DMS 273 (cell line): ENCODE results near the gene HTR3A.

Source experiments
- DNase-seq: peaks from one replicate; lab custom pipeline; 2025; ENCODE audit not compliant: unreplicated experiment; lab: John Stamatoyannopoulos, UW

HTR3A gene

DNA sequence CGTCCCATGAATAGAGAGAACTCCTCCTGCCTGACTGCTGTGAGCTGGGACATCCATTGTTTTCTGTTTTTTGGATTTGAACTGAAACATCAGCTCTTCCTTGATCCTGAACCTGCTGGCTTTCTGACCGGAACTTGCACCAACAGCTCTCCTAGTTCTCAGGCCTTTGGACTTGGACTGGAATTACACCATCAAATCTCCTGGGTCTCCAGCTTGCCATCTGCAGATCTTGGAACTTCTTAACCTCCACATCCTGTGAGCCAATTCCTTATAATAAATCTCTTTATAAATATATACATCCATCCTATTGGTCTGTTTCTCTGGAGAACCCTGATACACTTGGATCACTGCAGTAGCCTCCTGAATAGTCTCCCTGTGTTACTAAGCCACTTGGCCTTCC, 42.1 kb downstream of the HTR3A start:
- DNase-seq, result no peak

DNA sequence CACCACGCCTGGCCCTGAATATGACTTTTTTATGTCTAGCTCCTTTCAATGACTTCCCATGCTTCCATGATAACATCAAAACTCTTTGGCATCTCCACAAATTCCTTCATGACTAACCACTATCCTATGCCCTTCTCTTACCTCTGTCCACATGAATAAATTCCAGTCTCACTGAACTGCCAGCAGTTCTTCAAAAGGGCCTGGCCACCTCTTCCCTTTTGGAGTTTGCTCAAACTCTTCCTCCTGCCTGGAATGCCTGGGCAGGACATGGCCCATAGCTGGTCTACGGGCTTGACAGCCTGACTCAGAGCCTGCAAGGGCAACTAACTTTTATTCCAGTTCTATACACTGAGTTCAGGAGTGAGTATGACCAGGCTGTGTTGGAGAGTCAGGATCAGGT, 42.8 kb downstream of the HTR3A start:
- no peak for DNase-seq

DNA sequence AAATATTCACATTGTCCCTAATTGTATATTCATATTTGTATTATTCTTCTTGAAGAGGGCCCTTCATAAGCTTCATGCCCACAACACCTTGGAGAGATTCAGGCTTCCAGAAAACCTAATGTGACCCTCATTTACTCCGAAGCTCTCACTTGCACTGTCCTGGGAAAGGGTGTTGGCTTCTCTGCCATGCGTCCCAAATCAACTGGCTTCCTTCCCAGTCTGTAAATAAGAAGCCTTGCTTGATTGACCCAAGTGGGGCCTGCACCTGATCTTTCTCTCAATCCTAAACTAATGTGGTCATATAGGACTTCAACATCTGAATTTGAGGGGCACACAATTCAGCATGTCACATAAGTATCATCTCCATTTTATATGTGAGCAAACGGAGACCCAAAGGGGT, 44.1 kb downstream of the HTR3A start:
- no peak for DNase-seq

DNA sequence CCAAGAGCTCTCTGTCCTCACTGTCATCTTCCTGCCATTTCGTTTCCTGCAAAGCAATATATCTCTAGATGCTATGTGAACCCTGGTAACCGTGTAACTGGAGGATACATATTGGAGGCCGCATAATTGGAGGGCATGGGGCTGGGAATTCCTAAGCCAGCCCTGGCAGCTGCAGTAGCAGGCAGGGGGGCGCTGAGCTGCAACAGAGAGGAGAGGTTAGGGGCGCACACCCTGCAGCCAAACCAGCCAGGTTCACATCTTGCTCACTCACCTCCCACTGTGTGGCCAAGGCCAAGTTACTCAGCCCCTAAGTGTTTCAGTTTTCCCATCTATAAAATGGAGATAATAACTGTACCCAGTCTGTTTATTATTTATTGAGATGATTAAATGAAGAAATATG, 44.7 kb downstream of the HTR3A start:
- DNase-seq, result no peak

DNA sequence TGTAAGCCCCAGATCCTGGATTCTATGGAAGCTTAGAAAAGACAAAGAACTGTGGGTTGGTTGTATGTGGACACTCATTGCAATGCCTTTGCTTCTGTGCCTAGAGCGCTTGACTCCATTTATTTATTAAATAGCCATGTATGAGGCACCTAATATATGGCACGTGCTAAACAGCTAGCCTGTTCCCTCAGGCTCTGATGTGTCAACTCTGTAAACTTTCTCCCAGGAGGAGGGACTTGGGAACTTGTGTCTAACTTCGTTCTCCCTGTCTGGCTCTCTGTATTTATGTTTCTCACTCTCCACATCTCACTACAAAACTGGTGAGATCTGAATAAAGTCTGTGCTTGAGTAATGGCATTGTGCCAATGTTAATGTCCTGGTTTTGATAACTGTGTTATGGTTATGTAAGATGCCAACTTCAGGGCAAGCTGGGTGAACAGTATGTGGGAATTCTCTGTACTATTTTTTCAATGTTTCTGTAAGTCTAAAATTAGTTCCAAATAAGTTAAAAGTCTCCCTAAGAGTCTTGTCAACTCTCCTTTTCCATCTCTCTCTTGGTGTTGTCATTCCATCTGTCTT, 50.5 kb downstream of the HTR3A start:
- no peak for DNase-seq

DNA sequence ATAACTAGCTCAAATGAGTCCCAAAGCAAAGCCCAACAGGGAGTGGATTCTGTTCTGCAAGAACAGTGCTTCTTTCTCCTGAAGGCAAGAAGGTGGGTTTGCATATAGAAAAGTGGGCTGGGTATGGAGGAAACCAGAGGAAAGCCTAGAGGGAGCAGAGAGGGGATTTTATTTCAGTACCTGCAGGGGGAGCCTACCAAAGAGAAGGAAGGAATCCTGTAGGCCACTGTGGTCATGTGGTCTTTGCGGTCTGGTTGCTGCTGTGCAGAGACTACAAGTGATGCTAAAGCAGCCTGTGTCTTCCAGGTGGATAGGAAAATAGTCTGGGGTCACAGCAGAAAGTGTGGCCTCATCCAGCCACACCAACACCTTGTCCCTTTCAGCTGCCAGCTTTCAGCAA, 51.4 kb downstream of the HTR3A start:
- DNase-seq, result peak; percentile 8

DNA sequence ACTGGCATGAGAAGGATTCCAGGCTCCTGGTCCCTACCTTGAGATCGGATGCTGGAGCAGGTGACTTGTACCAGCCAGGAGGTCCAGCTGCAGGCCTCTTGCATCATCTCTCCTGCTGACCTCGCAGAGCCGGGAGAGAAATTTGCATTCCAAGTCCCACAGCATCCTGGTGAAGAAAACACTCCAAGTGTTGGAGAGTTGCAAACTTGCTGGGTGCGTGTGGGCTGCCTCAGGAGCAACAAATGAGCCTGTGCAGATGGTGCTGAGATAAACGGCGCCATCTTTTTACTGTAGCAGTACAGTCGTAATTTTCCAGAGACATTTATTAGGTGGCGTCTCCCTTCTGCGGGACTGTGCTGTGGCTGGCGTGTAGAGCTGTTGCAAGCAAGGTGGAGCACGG, 52.5 kb downstream of the HTR3A start:
- DNase-seq, result no peak

DNA sequence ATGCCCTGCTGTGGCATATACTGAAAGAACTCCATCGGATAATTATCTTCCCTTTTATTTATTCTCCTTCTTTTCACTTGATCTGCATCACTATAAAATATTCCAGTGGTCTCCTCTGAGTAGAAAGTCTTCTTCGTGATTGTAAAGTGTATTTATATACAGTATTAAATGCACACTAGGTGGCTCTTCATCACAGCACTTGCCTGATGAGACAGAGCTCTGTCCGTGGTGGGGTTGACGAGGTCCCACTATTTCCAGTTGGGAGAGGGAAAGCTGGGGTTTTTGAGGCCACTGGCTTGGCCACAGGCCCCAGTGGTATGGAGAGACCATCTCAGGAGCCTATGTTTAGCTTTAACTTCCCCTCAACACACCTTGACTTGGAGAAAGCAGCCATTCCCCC, 53.0 kb downstream of the HTR3A start:
- DNase-seq, result no peak

DNA sequence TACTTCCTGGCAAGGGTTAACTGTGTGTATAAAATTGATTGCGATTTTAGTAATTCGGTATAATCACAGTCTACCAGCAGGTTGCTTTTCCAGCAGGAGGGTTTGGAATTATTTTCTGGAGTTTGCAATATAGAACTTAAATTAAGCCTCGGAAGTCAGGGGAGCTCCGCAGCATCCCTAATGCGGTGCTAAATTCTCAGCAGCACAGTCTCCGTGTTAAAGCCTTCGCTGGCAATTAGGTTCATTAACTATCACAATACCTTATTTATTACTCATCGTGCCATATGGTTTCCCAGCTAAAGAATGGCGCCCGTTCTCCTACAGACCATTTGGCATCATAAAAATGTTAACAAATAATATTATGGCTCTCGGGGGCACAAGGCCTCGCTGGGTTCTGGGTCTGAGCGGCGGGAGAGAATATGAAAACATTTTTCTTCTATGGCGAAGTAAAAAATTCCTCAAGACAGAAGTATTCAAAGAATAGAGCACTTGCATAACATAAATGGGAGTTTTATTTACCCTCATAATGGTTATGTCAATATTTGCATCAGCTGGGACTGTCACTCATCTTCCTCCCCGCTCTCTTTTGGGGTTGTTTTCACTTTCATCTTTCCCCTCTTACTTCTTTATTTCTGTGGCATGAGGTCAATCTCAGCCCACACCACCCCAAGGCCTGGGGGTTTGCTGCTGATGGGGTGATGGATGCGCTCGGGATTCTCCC, 56.5 kb downstream of the HTR3A start:
- peak; percentile 2 for DNase-seq

DNA sequence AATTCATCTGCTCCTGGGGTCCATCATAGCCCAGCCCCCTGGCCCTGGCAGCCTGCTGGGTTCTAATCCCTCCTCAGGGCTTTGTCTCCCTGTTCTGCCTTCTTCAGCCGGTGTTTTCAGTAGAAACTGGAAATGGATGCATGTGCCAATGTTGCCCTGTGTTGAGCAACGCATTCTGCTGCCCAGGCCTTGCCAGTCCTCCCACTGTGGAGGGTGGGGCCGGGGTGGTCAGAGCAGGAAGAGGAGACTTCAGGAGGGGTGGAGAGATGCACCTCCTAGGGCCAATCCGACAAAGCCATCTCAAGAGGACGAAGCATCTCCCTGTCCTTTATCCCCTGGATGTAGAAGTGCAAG, 57.0 kb downstream of the HTR3A start:
- no peak for DNase-seq

DNA sequence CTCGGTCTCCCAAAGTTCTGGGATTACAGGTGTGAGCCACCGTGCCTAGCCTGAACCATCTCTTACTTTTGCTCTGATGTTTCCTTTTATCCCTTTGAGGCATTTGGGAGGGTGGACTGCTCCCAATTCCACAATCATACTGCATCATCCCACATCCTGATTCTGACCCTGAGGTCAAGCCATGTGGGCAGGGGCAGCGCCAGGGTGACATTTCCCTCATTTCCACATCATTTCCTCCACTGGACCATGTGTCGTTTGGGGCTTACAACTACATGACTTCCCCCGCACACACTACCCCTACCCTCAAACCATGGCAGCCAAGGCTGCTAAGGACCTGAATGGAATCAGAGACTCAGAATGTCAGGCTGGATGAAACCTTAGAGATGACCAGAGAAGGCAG, 58.2 kb downstream of the HTR3A start:
- DNase-seq, result no peak

DNA sequence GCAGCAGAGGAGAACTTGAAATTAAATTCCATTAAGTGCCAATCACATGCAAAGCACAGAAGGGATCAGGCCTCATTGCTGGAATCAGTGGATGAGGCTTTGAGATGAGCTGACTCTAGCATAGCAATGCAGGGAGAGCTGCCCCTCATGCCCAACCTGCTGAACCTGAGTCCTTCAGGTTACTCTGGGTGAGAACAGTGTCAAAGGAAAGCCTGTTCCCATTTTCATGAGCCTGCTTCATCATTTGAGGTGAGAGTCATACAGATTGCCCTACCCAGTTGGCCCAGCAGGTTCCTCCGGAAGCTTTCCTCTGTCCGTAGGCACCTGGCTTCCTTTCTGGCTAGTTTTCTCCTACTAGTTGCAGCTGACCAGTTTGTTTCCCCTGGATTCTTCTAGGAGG, 58.7 kb downstream of the HTR3A start:
- no peak for DNase-seq

DNA sequence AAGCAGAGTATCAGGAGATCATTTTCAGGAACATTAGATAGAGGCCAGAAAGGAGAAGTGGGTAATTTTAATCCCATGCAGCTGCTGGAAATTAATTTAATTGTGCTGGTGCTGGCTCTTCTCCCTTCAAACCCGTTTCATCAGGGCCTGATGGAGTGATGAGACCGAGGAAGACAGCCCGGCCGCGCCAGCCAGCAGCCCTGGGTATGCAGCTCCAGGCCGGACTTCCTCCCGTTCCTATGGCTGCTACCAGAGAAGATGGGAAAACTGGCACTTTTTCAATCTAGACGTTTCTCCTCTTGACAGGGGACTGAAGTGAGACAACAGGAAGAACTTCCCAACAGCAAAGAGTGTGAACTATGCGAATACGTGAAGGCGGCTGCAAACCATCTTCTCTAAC, 60.0 kb downstream of the HTR3A start:
- DNase-seq, result no peak

DNA sequence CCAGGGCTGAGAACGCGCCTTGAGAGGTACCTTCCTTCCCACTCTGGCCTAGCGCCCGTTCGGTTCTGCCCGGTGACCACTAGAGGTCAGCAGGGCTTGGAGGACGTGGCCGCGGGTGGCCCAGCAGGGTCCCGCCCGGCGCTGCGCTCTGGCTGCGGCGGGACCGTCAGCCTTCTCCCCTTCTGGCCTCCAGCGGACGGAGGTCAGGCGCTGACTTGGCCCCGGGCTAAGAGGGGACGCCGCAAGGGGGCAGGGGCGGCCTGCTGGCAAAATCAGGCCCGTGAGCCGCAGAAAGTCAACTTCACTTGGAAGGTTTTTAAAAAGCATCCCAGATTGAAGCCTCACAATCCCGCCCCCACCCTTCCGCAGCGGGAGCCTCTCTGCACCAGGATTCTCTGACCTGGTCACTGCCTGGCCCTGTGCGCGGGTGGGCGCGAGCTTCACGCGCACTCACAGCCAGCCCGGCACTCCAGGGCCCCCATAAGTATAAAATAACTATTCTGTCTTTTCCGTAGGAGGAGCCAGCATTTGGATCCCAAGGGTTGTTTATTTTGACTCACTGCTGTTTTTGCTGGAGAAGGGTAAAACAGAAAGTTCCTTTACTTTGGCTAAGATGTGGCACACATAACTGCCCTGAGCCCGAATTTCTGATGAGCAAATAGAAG, 61.4 kb downstream of the HTR3A start:
- DNase-seq, result peak; percentile 77

DNA sequence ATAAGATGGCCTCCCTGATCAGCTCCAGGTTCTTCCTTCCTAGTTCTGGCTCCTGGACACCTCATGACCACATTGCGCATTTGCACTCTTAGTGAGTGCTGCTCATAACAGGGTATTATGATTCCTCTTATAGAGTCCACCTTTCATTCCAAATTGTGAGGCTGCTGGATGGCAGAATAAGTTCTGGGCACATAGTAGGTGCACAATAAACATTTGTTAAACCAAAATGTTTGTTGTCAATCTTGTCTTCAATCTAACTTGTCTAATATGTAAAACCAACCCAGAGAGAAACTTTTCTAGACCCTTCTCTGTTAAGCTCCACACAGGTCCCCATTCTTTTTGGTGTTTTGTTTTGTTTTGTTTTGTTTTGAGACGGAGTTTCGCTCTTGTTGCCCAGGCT, 62.0 kb downstream of the HTR3A start:
- no peak for DNase-seq

DNA sequence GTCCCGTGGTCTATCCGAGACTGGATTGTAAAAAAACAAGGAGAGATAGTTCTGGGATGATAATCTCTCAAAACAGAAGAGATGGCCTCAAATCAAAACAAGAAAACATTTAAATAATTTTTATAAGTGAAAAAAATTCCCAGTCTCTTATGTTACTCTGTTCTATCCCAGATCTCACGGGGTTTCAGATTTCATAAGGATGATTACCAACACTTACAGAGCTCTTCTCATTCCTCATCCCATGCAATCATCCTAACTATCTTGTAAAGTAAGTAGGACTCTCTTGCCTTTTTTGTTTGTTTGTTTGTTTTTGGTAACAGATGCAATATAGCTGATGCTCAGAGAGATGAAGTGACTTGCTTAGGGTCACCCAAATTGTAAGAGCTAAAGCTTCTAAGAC, 64.6 kb downstream of the HTR3A start:
- no peak for DNase-seq
